Measurements from ENCODE around the gene SAMD3.

GRCh38 chr6:130215526-130215925 is 7.2 kb downstream of the SAMD3 start:
- TF ChIP-seq EZH2phosphoT487 (IDR thresholded peaks at IDR 0.05; ENCODE audit: insufficient read depth, low read depth) (no peak), EZH2 (IDR thresholded peaks at IDR 0.05; ENCODE audit: insufficient read depth, poor library complexity, severe bottlenecking) (no peak)

Measured in GM23248 (cell line).